Activated naive CD8-positive, alpha-beta T cell treated with anti-CD3 and anti-CD28 coated beads, Interleukin-2, amount 10 ng/mL, durations not matched to agents 7 days and 5 days (primary cell): ENCODE measurements around the gene IGSF10. TPM values are rescaled to one million over a fixed set of nuclear protein-coding genes. Genes with fewer than 3 reads are reported as not detected.

Experiments
- ATAC-seq: fragments of 150-1000 bp; cut with Tn5 transposase; one replicate; pipeline ENCODE4 v1.10.0; 2021; ENCODE audit warnings: low read depth, moderate library complexity
- POLR2A ChIA-PET: fragments of 350-600 bp; sonication (Branson Sonifier 250); formaldehyde crosslinking; loops from one replicate; lab custom pipeline; 2021; ENCODE audit warnings: antibody characterized with exemption; lab: Charles Lee
- DNase-seq: peaks from one replicate; pipeline ENCODE4 v3.0.0; 2021
- H3K27ac Mint-ChIP-seq: one replicate; pipeline ENCODE4 v1.8.0; 2022; ENCODE audit warnings: mild to moderate bottlenecking, mixed read lengths
- H3K27me3 Mint-ChIP-seq: one replicate; pipeline ENCODE4 v1.8.0; 2022; ENCODE audit warnings: mild to moderate bottlenecking, moderate library complexity, mixed read lengths
- H3K36me3 Mint-ChIP-seq: one replicate; pipeline ENCODE4 v1.8.0; 2021; ENCODE audit warnings: mild to moderate bottlenecking, mixed read lengths
- H3K4me1 Mint-ChIP-seq: one replicate; pipeline ENCODE4 v1.8.0; 2021; ENCODE audit warnings: mixed read lengths
- H3K4me3 Mint-ChIP-seq: one replicate; pipeline ENCODE4 v1.8.0; 2022; ENCODE audit warnings: mild to moderate bottlenecking, moderate library complexity, mixed read lengths
- H3K9me3 Mint-ChIP-seq: one replicate; pipeline ENCODE4 v1.8.0; 2021; ENCODE audit warnings: mixed read lengths
- total RNA-seq, 2 experiments: library from RNA; stranded (reverse); gene quantifications; one replicate each; pipeline ENCODE4 v1.2.3, GENCODE V29; 2021

IGSF10 gene
- total RNA-seq, 2 experiments from 2014 or later: not detected

- POLR2A ChIA-PET: no interaction called here
- Mint-ChIP-seq H3K27me3 (peaks cover 4% of the 10 kb centered on the region), H3K9me3 (peaks cover 4% of the 10 kb centered on the region), H3K36me3 (no peaks in the 10 kb centered on the region), H3K27ac (no peak overlapping the region), H3K4me1 (no peaks in the 10 kb centered on the region), H3K4me3 (no peak overlapping the region)
- ATAC-seq: no peak
- no peak for DNase-seq
Measured at GRCh38 chr3:151478335-151478697, 17.5 kb upstream of the IGSF10 start.

GRCh38 chr3:151477591-151478334 lies 16.9 kb upstream of the IGSF10 start:
- DNase-seq: no peak
- H3K36me3 Mint-ChIP-seq: no peaks in the 10 kb centered on the region
- H3K4me3 Mint-ChIP-seq: no peak overlapping the region
- peaks cover 4% of the 10 kb centered on the region for H3K27me3 Mint-ChIP-seq
- POLR2A ChIA-PET: no interaction called here
- no peaks in the 10 kb centered on the region for H3K4me1 Mint-ChIP-seq
- H3K27ac Mint-ChIP-seq: no peak overlapping the region
- no peak for ATAC-seq
- H3K9me3 Mint-ChIP-seq: peaks cover 4% of the 10 kb centered on the region

DNA sequence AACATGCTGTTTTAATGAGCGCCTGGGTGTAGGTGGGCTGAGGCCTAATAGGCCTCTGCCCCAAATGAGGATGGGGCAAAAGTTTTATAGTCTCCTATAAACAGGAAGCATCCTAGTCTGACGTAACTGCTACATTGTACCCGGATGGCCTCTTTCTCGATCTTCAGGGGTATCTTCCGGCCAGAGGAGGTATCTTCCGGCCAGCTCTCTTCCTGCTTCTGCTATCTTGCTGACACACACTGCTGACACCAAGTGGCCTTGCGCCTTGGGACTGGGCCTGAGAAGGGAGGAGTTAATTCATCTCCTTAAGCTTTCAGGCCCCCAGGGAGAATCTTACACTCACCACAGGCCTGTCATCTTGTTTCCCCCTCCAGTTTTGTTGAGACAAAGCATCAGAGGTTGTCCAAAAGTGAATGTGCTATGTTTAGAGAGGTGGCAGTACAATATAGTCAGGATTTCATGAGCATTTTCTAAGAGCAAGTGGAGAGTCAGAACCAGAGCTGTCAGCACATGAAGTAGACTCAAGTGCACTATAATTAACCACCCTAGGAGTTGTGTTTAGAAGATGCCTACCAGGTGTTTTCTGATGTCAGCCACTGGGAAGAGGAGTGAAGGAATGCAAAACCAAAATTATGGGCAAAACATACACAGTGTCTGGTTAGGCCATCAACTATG lies 15.6 kb upstream of the IGSF10 start:
- DNase-seq (no peak), ATAC-seq (no peak)
- H3K27ac Mint-ChIP-seq: no peak overlapping the region
- peaks cover 4% of the 10 kb centered on the region for H3K27me3 Mint-ChIP-seq
- H3K36me3 Mint-ChIP-seq: no peaks in the 10 kb centered on the region
- no peak overlapping the region for H3K4me3 Mint-ChIP-seq
- no peaks in the 10 kb centered on the region for H3K4me1 Mint-ChIP-seq
- POLR2A ChIA-PET: no interaction called here
- no peaks in the 10 kb centered on the region for H3K9me3 Mint-ChIP-seq

DNA sequence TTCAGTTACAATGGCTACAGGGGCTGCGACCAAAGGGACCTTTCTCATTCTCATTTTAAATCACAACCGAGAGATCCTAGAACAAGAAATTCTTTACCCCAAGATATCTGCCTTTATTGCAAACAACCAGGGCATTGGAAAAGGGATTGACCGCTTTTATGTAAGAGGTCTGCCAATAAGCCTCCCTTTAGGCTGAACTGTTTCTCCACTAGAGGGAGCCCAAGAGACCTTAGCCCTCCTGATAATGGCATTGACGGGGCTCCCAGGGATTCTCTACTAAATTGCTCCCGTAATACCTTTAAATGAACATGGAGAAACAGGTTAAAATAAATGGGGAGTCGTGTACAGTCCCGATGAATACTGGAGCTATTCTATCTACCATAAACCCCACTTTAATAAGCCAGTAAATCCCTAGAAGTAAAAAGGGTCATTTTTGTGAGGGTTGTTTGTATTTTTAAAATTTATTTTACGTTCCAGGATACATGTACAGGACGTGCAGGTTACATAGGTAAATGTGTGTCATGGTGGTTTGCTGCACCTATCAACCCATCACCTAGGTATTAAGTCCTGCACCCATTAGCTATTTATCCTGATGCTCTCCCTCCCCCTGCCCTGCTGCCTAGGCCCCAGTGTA lies 7.5 kb upstream of the IGSF10 start:
- peaks cover 9% of the 10 kb centered on the region for H3K27me3 Mint-ChIP-seq
- H3K4me3 Mint-ChIP-seq: no peak overlapping the region
- H3K9me3 Mint-ChIP-seq: no peaks in the 10 kb centered on the region
- no peaks in the 10 kb centered on the region for H3K4me1 Mint-ChIP-seq
- POLR2A ChIA-PET: no interaction called here
- DNase-seq (no peak), ATAC-seq (peak; percentile 52)
- H3K36me3 Mint-ChIP-seq: no peaks in the 10 kb centered on the region
- H3K27ac Mint-ChIP-seq: no peak overlapping the region

DNA sequence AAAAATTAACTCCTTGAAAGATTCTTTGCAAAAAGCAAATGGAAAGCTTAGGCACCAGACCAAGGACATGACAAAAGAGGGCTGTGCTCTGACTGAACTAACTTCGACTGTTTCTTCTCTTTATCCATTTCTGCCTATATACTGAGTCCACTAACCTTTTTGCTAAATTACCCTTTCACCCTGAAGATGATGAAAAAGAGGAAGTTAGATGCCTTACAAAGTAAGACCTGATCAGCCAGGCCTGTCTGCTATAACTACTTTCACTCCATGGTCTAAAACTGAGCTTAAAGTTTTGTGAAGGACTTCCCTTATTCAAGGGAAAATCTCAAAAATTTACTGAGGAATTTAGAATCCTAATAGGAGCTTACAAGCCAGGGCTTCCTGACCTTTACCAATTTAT lies 6.2 kb upstream of the IGSF10 start:
- no peaks in the 10 kb centered on the region for H3K36me3 Mint-ChIP-seq
- no peak overlapping the region for H3K4me3 Mint-ChIP-seq
- H3K9me3 Mint-ChIP-seq: no peaks in the 10 kb centered on the region
- peaks cover 11% of the 10 kb centered on the region for H3K27me3 Mint-ChIP-seq
- H3K4me1 Mint-ChIP-seq: no peaks in the 10 kb centered on the region
- ATAC-seq (no peak), DNase-seq (no peak)
- H3K27ac Mint-ChIP-seq: no peak overlapping the region
- POLR2A ChIA-PET: interaction anchor here (0.6 kb wide), 1 partner anchor 486 kb away, joined by 3 read pairs; no protein-coding TSS in a partner anchor

- H3K27ac Mint-ChIP-seq: no peak overlapping the region
- H3K36me3 Mint-ChIP-seq: no peaks in the 10 kb centered on the region
Measured at GRCh38 chr3:151462991-151463390, 2.1 kb upstream of the IGSF10 start.

DNA sequence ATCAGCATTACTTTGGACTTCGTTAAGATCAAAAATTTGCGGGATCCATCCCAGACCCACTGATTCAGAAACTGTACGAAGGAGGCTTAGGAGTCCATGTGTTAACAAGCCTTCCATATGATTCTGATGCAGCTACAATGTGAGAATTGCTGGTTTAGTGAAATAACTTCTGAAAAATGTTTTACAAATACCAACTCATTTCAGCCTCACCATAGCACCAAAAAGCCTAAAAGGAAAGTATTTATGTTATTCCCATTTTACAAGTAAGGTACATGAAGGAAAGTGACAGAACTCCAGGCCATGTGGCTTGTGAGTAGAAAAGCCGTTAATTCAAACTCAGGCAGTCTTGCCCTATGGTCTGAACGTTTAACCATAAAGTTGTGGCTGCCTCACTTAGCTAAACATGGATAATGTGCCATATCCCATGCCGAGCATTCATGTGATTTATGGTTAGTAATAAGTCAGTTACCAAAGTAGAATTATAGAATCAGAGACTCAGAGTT lies 1.5 kb upstream of the IGSF10 start:
- Mint-ChIP-seq H3K36me3 (no peaks in the 10 kb centered on the region), H3K4me1 (peaks cover 2% of the 10 kb centered on the region), H3K9me3 (no peaks in the 10 kb centered on the region), H3K27ac (no peak overlapping the region), H3K4me3 (no peak overlapping the region), H3K27me3 (peaks cover 36% of the 10 kb centered on the region)
- no peak for ATAC-seq
- POLR2A ChIA-PET: no interaction called here
- no peak for DNase-seq

More at GRCh38 chr3:151462991-151463390, 2.1 kb upstream of the IGSF10 start:
- no peak for ATAC-seq
- no peak for DNase-seq
- H3K4me3 Mint-ChIP-seq: no peak overlapping the region
- H3K4me1 Mint-ChIP-seq: peaks cover 2% of the 10 kb centered on the region
- POLR2A ChIA-PET: no interaction called here
- H3K9me3 Mint-ChIP-seq: no peaks in the 10 kb centered on the region
- H3K27me3 Mint-ChIP-seq: peaks cover 35% of the 10 kb centered on the region

DNA sequence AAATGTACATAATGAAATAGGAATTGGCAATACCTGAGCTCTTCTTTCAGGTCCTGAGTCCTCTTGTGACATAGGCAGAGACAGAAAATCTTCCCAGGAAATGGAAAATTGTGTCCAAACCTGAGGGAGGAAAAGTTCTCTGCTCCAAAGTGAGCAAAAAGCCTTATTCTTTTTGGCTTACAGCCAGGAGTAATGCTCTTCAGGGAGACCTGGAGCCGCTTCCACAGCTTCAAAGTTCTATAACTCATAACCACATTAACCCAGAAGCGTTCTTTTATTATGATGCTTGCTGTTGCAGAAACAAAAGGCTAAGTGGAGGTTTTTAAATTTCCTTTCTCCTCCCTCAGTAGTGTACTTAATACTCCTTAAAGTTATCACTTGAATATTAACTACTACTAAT lies 633 bp downstream of the IGSF10 start:
- H3K4me1 Mint-ChIP-seq: peaks cover 2% of the 10 kb centered on the region
- no peak overlapping the region for H3K27ac Mint-ChIP-seq
- ATAC-seq (no peak), DNase-seq (no peak)
- POLR2A ChIA-PET: no interaction called here
- no peaks in the 10 kb centered on the region for H3K36me3 Mint-ChIP-seq
- no peaks in the 10 kb centered on the region for H3K9me3 Mint-ChIP-seq
- peaks cover 41% of the 10 kb centered on the region for H3K27me3 Mint-ChIP-seq
- no peak overlapping the region for H3K4me3 Mint-ChIP-seq

- H3K4me1 Mint-ChIP-seq: peaks cover 2% of the 10 kb centered on the region
- H3K27me3 Mint-ChIP-seq: peaks cover 39% of the 10 kb centered on the region
- H3K36me3 Mint-ChIP-seq: no peaks in the 10 kb centered on the region
- H3K9me3 Mint-ChIP-seq: no peaks in the 10 kb centered on the region
- no peak overlapping the region for H3K4me3 Mint-ChIP-seq
- DNase-seq: no peak
- POLR2A ChIA-PET: interaction anchor here (0.6 kb wide), 1 partner anchor 306 kb away, joined by 4 read pairs; no protein-coding TSS in a partner anchor
- H3K27ac Mint-ChIP-seq: no peak overlapping the region
- no peak for ATAC-seq
Measured at GRCh38 chr3:151459358-151459757, 1.5 kb downstream of the IGSF10 start.

DNA sequence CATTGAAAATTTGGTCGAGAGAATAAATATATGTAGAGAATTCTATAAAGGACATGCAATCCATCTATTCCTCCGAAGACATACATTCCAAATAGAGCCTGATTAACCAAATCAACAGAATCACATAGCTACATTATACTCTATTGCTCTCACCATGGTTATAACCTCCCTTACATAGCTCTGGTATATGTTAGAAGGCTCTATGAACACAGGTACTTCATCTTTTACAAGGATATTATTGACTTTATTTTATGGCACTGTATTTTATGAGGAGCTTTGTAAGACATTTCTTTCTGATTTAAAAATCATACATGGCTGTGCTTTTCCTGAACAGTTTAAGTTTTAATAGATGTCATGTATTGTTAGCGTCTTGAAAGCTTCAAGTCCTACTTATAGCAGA lies 4.8 kb downstream of the IGSF10 start:
- no peaks in the 10 kb centered on the region for H3K36me3 Mint-ChIP-seq
- POLR2A ChIA-PET: no interaction called here
- no peak overlapping the region for H3K27ac Mint-ChIP-seq
- DNase-seq: no peak
- H3K4me3 Mint-ChIP-seq: no peak overlapping the region
- peaks cover 2% of the 10 kb centered on the region for H3K4me1 Mint-ChIP-seq
- peaks cover 25% of the 10 kb centered on the region for H3K27me3 Mint-ChIP-seq
- ATAC-seq: no peak
- H3K9me3 Mint-ChIP-seq: no peaks in the 10 kb centered on the region

DNA sequence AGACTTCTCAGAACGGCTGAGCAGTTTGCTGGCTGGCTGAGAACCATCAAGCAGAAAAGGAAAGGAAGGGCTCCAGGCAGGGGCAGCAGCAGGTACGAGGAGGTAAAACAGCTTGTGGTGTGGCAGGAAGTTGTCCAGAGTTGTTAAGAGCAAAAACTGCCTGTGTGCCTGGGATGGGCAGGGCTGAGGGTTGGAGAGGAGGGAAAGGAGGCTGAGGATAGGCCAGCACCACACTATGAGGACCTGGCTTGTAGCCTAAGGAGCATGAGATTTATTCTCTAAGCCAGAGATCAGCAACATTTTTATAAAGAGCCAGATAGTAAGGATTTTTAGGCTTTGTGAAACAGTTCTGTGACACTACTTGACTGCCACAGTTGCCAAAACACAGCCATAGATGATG lies 8.0 kb downstream of the IGSF10 start:
- no peaks in the 10 kb centered on the region for H3K4me1 Mint-ChIP-seq
- ATAC-seq (no peak), DNase-seq (no peak)
- POLR2A ChIA-PET: no interaction called here
- H3K9me3 Mint-ChIP-seq: no peaks in the 10 kb centered on the region
- no peak overlapping the region for H3K27ac Mint-ChIP-seq
- H3K4me3 Mint-ChIP-seq: no peak overlapping the region
- H3K27me3 Mint-ChIP-seq: peaks cover 5% of the 10 kb centered on the region
- no peaks in the 10 kb centered on the region for H3K36me3 Mint-ChIP-seq

DNA sequence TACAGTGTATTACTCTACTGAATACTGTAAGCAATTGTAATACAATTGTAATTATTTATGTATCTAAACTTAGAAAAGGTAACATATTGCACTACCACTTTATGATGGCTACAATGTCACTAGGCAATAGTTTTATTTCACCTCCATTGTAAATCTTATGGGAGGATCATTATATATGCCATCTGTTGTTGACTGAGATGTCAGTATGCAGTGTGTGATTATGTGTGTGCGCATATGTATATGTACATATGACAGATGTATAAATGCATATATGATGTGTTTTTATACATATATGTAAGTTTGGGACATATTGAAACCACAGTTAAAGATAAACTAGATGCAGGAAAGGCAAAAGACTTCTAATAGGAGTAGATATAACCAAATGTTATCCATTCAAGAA lies 8.5 kb downstream of the IGSF10 start:
- no peak overlapping the region for H3K27ac Mint-ChIP-seq
- H3K4me3 Mint-ChIP-seq: no peak overlapping the region
- H3K4me1 Mint-ChIP-seq: no peaks in the 10 kb centered on the region
- H3K27me3 Mint-ChIP-seq: peaks cover 5% of the 10 kb centered on the region
- POLR2A ChIA-PET: no interaction called here
- DNase-seq (no peak), ATAC-seq (no peak)
- H3K36me3 Mint-ChIP-seq: no peaks in the 10 kb centered on the region
- H3K9me3 Mint-ChIP-seq: no peaks in the 10 kb centered on the region

GRCh38 chr3:151446002-151446340 lies 14.9 kb downstream of the IGSF10 start:
- H3K27ac Mint-ChIP-seq: no peak overlapping the region
- POLR2A ChIA-PET: no interaction called here
- no peaks in the 10 kb centered on the region for H3K9me3 Mint-ChIP-seq

More at GRCh38 chr3:151446002-151446340, 14.9 kb downstream of the IGSF10 start:
- no peak for DNase-seq
- Mint-ChIP-seq H3K4me3 (no peak overlapping the region), H3K27me3 (peaks cover 8% of the 10 kb centered on the region), H3K4me1 (no peaks in the 10 kb centered on the region), H3K36me3 (no peaks in the 10 kb centered on the region)
- ATAC-seq: no peak
